ENCODE data around the gene DLL3. TPM values are rescaled to one million over a fixed set of nuclear protein-coding genes. Genes with fewer than 3 reads are reported as not detected.

DLL3 gene
- total and polyA plus RNA-seq, 2 experiments from 2014 or later = 9.8 to 15.6 TPM

DNA sequence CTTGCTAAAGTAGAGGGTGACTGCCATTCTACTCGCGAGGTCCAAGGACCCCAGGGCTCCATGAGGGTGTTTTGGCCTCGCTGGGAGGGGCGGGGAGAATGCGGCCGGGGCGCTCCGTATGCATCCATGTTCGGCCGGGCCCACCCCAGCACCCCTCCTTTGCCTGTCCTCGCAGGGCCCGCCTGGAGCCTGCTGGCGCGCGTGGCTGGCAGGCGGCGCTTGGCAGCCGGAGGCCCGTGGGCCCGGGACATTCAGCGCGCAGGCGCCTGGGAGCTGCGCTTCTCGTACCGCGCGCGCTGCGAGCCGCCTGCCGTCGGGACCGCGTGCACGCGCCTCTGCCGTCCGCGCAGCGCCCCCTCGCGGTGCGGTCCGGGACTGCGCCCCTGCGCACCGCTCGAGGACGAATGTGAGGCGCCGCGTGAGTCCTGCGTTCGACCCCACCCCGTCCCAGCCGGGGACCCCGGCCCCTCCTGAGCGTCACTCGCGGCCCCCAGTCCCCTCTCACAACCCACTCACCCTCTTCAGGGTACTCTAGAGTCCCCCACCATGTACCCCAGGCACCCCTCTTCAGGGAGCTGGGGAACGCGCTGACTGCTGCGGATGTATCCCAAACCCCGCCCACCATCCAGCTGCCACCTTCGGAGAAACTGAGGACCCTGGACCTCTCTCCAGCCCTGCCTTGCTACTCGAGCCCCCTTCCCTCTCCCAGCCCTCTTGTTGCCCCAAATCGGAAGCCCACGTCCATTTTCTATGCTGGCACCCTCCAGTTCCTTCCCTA, 4.1 kb downstream of the DLL3 start:
- ATAC-seq = peak; percentile 14
- peaks cover 3% of the 10 kb centered on the region; the same call in 1 of the 2 replicates for H3K4me1 ChIP-seq (ENCODE audit: insufficient read depth)
- no peak overlapping the region for H3K27ac ChIP-seq (ENCODE audit: low read depth)
- Mint-ChIP-seq H3K4me3 (no peak overlapping the region), H3K9me3 (peaks cover 27% of the 10 kb centered on the region), H3K4me1 (peaks cover 14% of the 10 kb centered on the region), H3K27me3 (ENCODE audit: insufficient read depth, low read depth, poor library complexity) (peaks cover 92% of the 10 kb centered on the region), H3K36me3 (ENCODE audit: low read depth) (peaks cover 18% of the 10 kb centered on the region), H3K27ac (no peak overlapping the region)
- H3K9me2 ChIP-seq (ENCODE audit: insufficient read depth) = 0 out of 2 replicates have a peak, but pooled peaks cover 7% of the 10 kb centered on the region
- H4K20me1 ChIP-seq (replicated peaks; ENCODE audit: insufficient read depth) = no peaks in the 10 kb centered on the region
- peaks cover 18% of the 10 kb centered on the region for H3F3A ChIP-seq (replicated peaks; ENCODE audit: low read depth)
- H3K4me3 ChIP-seq = 0 out of 2 replicates have a peak overlapping the region, but pooled peaks have one; percentile 36
- H3K36me3 ChIP-seq (ENCODE audit: insufficient read depth) = no peaks in the 10 kb centered on the region
- TF ChIP-seq, protein P1, sequence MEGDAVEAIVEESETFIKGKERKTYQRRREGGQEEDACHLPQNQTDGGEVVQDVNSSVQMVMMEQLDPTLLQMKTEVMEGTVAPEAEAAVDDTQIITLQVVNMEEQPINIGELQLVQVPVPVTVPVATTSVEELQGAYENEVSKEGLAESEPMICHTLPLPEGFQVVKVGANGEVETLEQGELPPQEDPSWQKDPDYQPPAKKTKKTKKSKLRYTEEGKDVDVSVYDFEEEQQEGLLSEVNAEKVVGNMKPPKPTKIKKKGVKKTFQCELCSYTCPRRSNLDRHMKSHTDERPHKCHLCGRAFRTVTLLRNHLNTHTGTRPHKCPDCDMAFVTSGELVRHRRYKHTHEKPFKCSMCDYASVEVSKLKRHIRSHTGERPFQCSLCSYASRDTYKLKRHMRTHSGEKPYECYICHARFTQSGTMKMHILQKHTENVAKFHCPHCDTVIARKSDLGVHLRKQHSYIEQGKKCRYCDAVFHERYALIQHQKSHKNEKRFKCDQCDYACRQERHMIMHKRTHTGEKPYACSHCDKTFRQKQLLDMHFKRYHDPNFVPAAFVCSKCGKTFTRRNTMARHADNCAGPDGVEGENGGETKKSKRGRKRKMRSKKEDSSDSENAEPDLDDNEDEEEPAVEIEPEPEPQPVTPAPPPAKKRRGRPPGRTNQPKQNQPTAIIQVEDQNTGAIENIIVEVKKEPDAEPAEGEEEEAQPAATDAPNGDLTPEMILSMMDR (conservative IDR thresholded peaks at IDR 0.05; ENCODE audit: low read depth in 2 of 2) = peak; percentile 53 to 86
- TF ChIP-seq CREB1 (CRISPR knock-in tag; IDR thresholded peaks at IDR 0.05; ENCODE audit: low read depth) = peak; percentile 56
- TF ChIP-seq STAT1 (IDR thresholded peaks at IDR 0.05; ENCODE audit: unreplicated experiment) = no peak
- H3K27me3 ChIP-seq (ENCODE audit: insufficient read depth) = peaks cover 96% of the 10 kb centered on the region
- H3K79me2 ChIP-seq (replicated peaks; ENCODE audit: insufficient read depth) = no peaks in the 10 kb centered on the region
- peak overlapping the region; percentile 81; the same call in 1 of the 2 replicates for H2AFZ ChIP-seq
- 0 out of 2 replicates have a peak overlapping the region, but pooled peaks have one; percentile 38 for H3K4me2 ChIP-seq
- DNase-seq (ENCODE audit: low spot score) = peak; percentile 94

- Histone ChIP-seq H4K20me1 (replicated peaks; ENCODE audit: insufficient read depth) (no peaks in the 10 kb centered on the region), H3K36me3 (ENCODE audit: insufficient read depth) (no peaks in the 10 kb centered on the region), H3K27me3 (ENCODE audit: insufficient read depth) (peaks cover 83% of the 10 kb centered on the region), H3K4me2 (peak overlapping the region; percentile 43; the same call in 1 of the 2 replicates), H3K27ac (ENCODE audit: low read depth) (no peak overlapping the region), H3F3A (replicated peaks; ENCODE audit: low read depth) (peaks cover 20% of the 10 kb centered on the region; the same call in 1 of the 2 replicates), H2AFZ (no peak overlapping the region), H3K79me2 (replicated peaks; ENCODE audit: insufficient read depth) (no peaks in the 10 kb centered on the region), H3K9me2 (ENCODE audit: insufficient read depth) (0 out of 2 replicates have a peak, but pooled peaks cover 7% of the 10 kb centered on the region), H3K4me1 (ENCODE audit: insufficient read depth) (peaks cover 4% of the 10 kb centered on the region), H3K4me3 (peak overlapping the region; percentile 79; the same call in 1 of the 2 replicates)
- DNase-seq (ENCODE audit: low spot score) (no peak), ATAC-seq (no peak)
- peaks cover 75% of the 10 kb centered on the region for H3K27me3 Mint-ChIP-seq (ENCODE audit: insufficient read depth, low read depth, poor library complexity)
- H3K27ac Mint-ChIP-seq = no peak overlapping the region
- H3K9me3 Mint-ChIP-seq = peaks cover 26% of the 10 kb centered on the region
- H3K4me3 Mint-ChIP-seq = peak overlapping the region; percentile 52; the same call in 2 of the 3 replicates
- peaks cover 6% of the 10 kb centered on the region for H3K4me1 Mint-ChIP-seq
- H3K36me3 Mint-ChIP-seq (ENCODE audit: low read depth) = peaks cover 14% of the 10 kb centered on the region
- no peak for TF ChIP-seq CREB1 (CRISPR knock-in tag; IDR thresholded peaks at IDR 0.05; ENCODE audit: low read depth)
- no peak for TF ChIP-seq ETS1 (IDR thresholded peaks at IDR 0.05)
- TF ChIP-seq NANOG (IDR thresholded peaks at IDR 0.05; ENCODE audit: borderline replicate concordance) = no peak
- TF ChIP-seq, protein P2, sequence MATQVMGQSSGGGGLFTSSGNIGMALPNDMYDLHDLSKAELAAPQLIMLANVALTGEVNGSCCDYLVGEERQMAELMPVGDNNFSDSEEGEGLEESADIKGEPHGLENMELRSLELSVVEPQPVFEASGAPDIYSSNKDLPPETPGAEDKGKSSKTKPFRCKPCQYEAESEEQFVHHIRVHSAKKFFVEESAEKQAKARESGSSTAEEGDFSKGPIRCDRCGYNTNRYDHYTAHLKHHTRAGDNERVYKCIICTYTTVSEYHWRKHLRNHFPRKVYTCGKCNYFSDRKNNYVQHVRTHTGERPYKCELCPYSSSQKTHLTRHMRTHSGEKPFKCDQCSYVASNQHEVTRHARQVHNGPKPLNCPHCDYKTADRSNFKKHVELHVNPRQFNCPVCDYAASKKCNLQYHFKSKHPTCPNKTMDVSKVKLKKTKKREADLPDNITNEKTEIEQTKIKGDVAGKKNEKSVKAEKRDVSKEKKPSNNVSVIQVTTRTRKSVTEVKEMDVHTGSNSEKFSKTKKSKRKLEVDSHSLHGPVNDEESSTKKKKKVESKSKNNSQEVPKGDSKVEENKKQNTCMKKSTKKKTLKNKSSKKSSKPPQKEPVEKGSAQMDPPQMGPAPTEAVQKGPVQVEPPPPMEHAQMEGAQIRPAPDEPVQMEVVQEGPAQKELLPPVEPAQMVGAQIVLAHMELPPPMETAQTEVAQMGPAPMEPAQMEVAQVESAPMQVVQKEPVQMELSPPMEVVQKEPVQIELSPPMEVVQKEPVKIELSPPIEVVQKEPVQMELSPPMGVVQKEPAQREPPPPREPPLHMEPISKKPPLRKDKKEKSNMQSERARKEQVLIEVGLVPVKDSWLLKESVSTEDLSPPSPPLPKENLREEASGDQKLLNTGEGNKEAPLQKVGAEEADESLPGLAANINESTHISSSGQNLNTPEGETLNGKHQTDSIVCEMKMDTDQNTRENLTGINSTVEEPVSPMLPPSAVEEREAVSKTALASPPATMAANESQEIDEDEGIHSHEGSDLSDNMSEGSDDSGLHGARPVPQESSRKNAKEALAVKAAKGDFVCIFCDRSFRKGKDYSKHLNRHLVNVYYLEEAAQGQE (IDR thresholded peaks at IDR 0.05; ENCODE audit: unreplicated experiment) = no peak
- no peak for TF ChIP-seq ZNF331 (CRISPR knock-in tag; IDR thresholded peaks at IDR 0.05; ENCODE audit: low read depth)
- TF ChIP-seq POLR2AphosphoS5 (IDR thresholded peaks at IDR 0.05; ENCODE audit: low read depth) = no peak
- no peak for TF ChIP-seq EZH2 (IDR thresholded peaks at IDR 0.05; ENCODE audit: low read depth, unreplicated experiment)
- no peak for TF ChIP-seq ZNF114 (CRISPR knock-in tag; IDR thresholded peaks at IDR 0.05)
- no peak for TF ChIP-seq JUNB (IDR thresholded peaks at IDR 0.05; ENCODE audit: unreplicated experiment)
- TF ChIP-seq, protein P1 (conservative IDR thresholded peaks at IDR 0.05; ENCODE audit: low read depth in 2 of 2) = no peak
- TF ChIP-seq EZH2phosphoT487 (IDR thresholded peaks at IDR 0.05; ENCODE audit: unreplicated experiment) = no peak
- no peak for TF ChIP-seq STAT1 (IDR thresholded peaks at IDR 0.05; ENCODE audit: unreplicated experiment)
These were observed 7.8 kb downstream of the DLL3 start for GRCh38 chr19:39506598-39506943.
